Lung (tissue), 12 donors: ENCODE results near the gene LTB4R2. TPM values are rescaled to one million over a fixed set of nuclear protein-coding genes. Genes with fewer than 3 reads are reported as not detected.
A peak's percentile ranks its signal among the peaks of the same experiment; 100 is the strongest.

ENCODE experiments used
- ATAC-seq: fragments of 200-7000 bp; cut with Tn5 transposase; one replicate; pipeline ENCODE4 v1.9.1; 2020; ENCODE audit warnings: moderate number of reproducible peaks; ENCODE audit not compliant: insufficient read depth, low FRiP score
- DNase-seq, 3 donors: peaks; one replicate each; pipeline ENCODE4 v3.0.0-alpha.2; 2013 to 2017
- H3K27ac ChIP-seq, 2 donors: one replicate each; pipeline ENCODE4 v1.5.1; 2013; ENCODE audit warnings: mild to moderate bottlenecking in 2 of 2, moderate library complexity in 2 of 2, control low read depth in 1 of 2, inconsistent platforms in 1 of 2, low read depth in 1 of 2, low read length in 1 of 2
- H3K27me3 ChIP-seq, 3 donors: one replicate each; pipeline ENCODE4 v1.5.1; 2013; ENCODE audit warnings: low read length in 2 of 3; ENCODE audit not compliant: control insufficient read depth in 3 of 3, insufficient read depth in 3 of 3
- H3K36me3 ChIP-seq, 4 donors: one replicate each; pipeline ENCODE4 v1.5.1; 2013; ENCODE audit warnings: low read length in 4 of 4, mild to moderate bottlenecking in 1 of 4, moderate library complexity in 1 of 4; ENCODE audit not compliant: control insufficient read depth in 4 of 4, insufficient read depth in 4 of 4
- H3K4me1 ChIP-seq, 5 donors: one replicate each; pipeline ENCODE4 v1.5.1; 2013; ENCODE audit warnings: low read length in 5 of 5, mild to moderate bottlenecking in 2 of 5, moderate library complexity in 1 of 5; ENCODE audit not compliant: control insufficient read depth in 5 of 5, insufficient read depth in 5 of 5
- H3K4me3 ChIP-seq: one replicate; pipeline ENCODE4 v1.5.1; 2013; ENCODE audit warnings: mild to moderate bottlenecking, control low read depth, moderate library complexity
- H3K9ac ChIP-seq, 2 donors: one replicate each; pipeline ENCODE4 v1.5.1; 2013; ENCODE audit warnings: low read length in 2 of 2, control low read depth in 1 of 2; ENCODE audit not compliant: insufficient read depth in 1 of 2
- H3K9me3 ChIP-seq, 4 donors: one replicate each; pipeline ENCODE4 v1.5.1; 2013; ENCODE audit warnings: low read length in 3 of 4, mild to moderate bottlenecking in 1 of 4, moderate library complexity in 1 of 4; ENCODE audit not compliant: control insufficient read depth in 4 of 4, insufficient read depth in 3 of 4
- CTCF ChIP-seq: IDR thresholded peaks from 2 replicates; pipeline ENCODE4 v1.5.1; 2012; ENCODE audit warnings: mild to moderate bottlenecking; ENCODE audit errors: control extremely low read depth, extremely low read depth
- WGBS, 2 donors: extraction: QIAGEN DNeasy Blood & Tissue Kit; methylation state at CpG; one replicate each; pipeline ENCODE4 v1.1.7; 2013; 5-methylcytosine and 5-hydroxymethylcytosine counted together
- polyA plus RNA-seq, 2 donors: library from polyadenylated mRNA; stranded (reverse); fragments of 200-250 nt; gene quantifications; one replicate each; pipeline ENCODE4 v1.2.1, GENCODE V29; 2013
- total RNA-seq, 2 donors: library from RNA; depleted of rRNA in 1 of 2; stranded (reverse); fragments of >200 nt in 1 of 2; gene quantifications; one replicate each; pipeline ENCODE4 v1.2.1, GENCODE V29; 2014 to 2021
- donor health status: control.
- donor health status: control.
- donor health status: Bipolar disorder and iron deficiency.
- donor health status: healthy.
- donor health status: DM: yes; HTN: yes; CAD: no.

Gene LTB4R2
- total and polyA plus RNA-seq, 4 donors = 1.8 to 14.0 (median 5.7) TPM

- peaks cover 2 to 45% (median 8%) of the 10 kb centered on the region in 5 donors for H3K4me1 ChIP-seq
- DNase-seq = no peak
- peak overlapping the region in 1 of 2 donors; percentile 70 for H3K27ac ChIP-seq
- TF ChIP-seq CTCF = no peak
- 63 to 73% methylated on average over 10 of the region's 10 CpGs for WGBS, 2 donors
- no peaks in the 10 kb centered on the region for H3K36me3 ChIP-seq
- ATAC-seq = no peak
- H3K9me3 ChIP-seq = no peaks in the 10 kb centered on the region
- no peak overlapping the region for H3K4me3 ChIP-seq
- no peak overlapping the region for H3K9ac ChIP-seq
- H3K27me3 ChIP-seq = peaks cover 0 to 36% (median 23%) of the 10 kb centered on the region in 3 donors
Observed at GRCh38 chr14:24315243-24315806, 5.4 kb downstream of the LTB4R2 start.

- Histone ChIP-seq H3K36me3 (no peaks in the 10 kb centered on the region), H3K27ac (peak overlapping the region in 1 of 2 donors; percentile 70), H3K9ac (no peak overlapping the region), H3K4me3 (no peak overlapping the region), H3K27me3 (peaks cover 0 to 36% (median 23%) of the 10 kb centered on the region in 3 donors), H3K9me3 (no peaks in the 10 kb centered on the region), H3K4me1 (peaks cover 0 to 41% (median 7%) of the 10 kb centered on the region in 5 donors)
- no peak for TF ChIP-seq CTCF
- WGBS, 2 donors = 47 to 72% methylated on average over 69 to 70 of the region's 70 CpGs
- ATAC-seq (peak; percentile 16), DNase-seq (peak in 2 of 3 donors; percentile 45 to 46)
Observed at GRCh38 chr14:24315807-24316596, 6.1 kb downstream of the LTB4R2 start.

GRCh38 chr14:24316597-24316950 is 6.6 kb downstream of the LTB4R2 start:
- 55 to 64% methylated on average over 18 of the region's 18 CpGs for WGBS, 2 donors
- Histone ChIP-seq H3K27ac (peak overlapping the region; percentile 3 to 70), H3K4me1 (peaks cover 0 to 39% (median 7%) of the 10 kb centered on the region in 5 donors), H3K4me3 (no peak overlapping the region), H3K27me3 (peaks cover 0 to 36% (median 23%) of the 10 kb centered on the region in 3 donors), H3K36me3 (no peaks in the 10 kb centered on the region), H3K9me3 (no peaks in the 10 kb centered on the region), H3K9ac (no peak overlapping the region)
- no peak for TF ChIP-seq CTCF
- ATAC-seq = no peak
- DNase-seq = no peak
